HEK293 (cell line): ENCODE data around the gene CERS5.

Experiments used
- CTCF ChIA-PET: fragments of 350-600 bp; formaldehyde crosslinking; extraction: SDS; loops from one replicate; lab custom pipeline; 2021; ENCODE audit warnings: antibody characterized with exemption; lab: Yijun Ruan, JAX
- POLR2A ChIA-PET: fragments of 300-600 bp; formaldehyde crosslinking; extraction: SDS; loops from one replicate; lab custom pipeline; 2020; ENCODE audit warnings: antibody characterized with exemption, inconsistent platforms; lab: Yijun Ruan, JAX
- H3K27ac ChIP-seq: fragments of 200-500 bp; sonication (Bioruptor generic); 2 replicates; pipeline ENCODE4 v1.5.1; 2014; ENCODE audit warnings: low read depth, low read length, control low read depth, inconsistent platforms; ENCODE audit errors: extremely low read depth
- H3K36me3 ChIP-seq, 2 experiments: fragments of 200-500 bp in 1 of 2; sonication (Bioruptor generic) in 1 of 2; 1 replicate in 1 of 2; 2 replicates in 1 of 2; pipeline ENCODE4 v1.5.1; 2014 to 2017; ENCODE audit warnings: inconsistent platforms in 2 of 2, low read length in 2 of 2; ENCODE audit not compliant: control insufficient read depth in 2 of 2, insufficient read depth in 1 of 2
- H3K4me1 ChIP-seq: fragments of 200-500 bp; sonication (Bioruptor generic); 2 replicates; pipeline ENCODE4 v1.5.1; 2014; ENCODE audit warnings: mild to moderate bottlenecking, low read length, inconsistent platforms; ENCODE audit not compliant: control insufficient read depth, insufficient read depth
- H3K4me3 ChIP-seq: 2 replicates; pipeline ENCODE4 v1.5.1; 2011; ENCODE audit warnings: low read depth, mild to moderate bottlenecking, control low read depth, low read length, moderate library complexity
- H3K9me3 ChIP-seq: fragments of 200-500 bp; sonication (Bioruptor generic); 2 replicates; pipeline ENCODE4 v1.5.1; 2014; ENCODE audit warnings: low read depth, low read length, inconsistent platforms; ENCODE audit not compliant: control insufficient read depth, insufficient read depth
- FEZF1 ChIP-seq: fragments of 450-650 bp; formaldehyde crosslinking; IDR thresholded peaks from 2 replicates; pipeline ENCODE4 v1.5.1; 2016; ENCODE audit warnings: missing biosample characterization, missing genetic modification characterization
- GLI4 ChIP-seq: fragments of 450-650 bp; formaldehyde crosslinking; IDR thresholded peaks from 2 replicates; pipeline ENCODE4 v1.5.1; 2016; ENCODE audit warnings: missing biosample characterization, missing genetic modification characterization
- KLF10 ChIP-seq: fragments of 450-650 bp; IDR thresholded peaks from 2 replicates; pipeline ENCODE4 v1.5.1; 2018; ENCODE audit warnings: missing biosample characterization, mild to moderate bottlenecking, missing genetic modification characterization
- OSR2 ChIP-seq: fragments of 450-650 bp; formaldehyde crosslinking; IDR thresholded peaks from 2 replicates; pipeline ENCODE4 v1.5.1; 2016; ENCODE audit warnings: missing biosample characterization, missing genetic modification characterization
- PRDM1 ChIP-seq: fragments of 450-650 bp; formaldehyde crosslinking; IDR thresholded peaks from 2 replicates; pipeline ENCODE4; 2016; ENCODE audit warnings: missing biosample characterization, missing genetic modification characterization
- RBAK ChIP-seq: fragments of 450-650 bp; formaldehyde crosslinking; IDR thresholded peaks from 2 replicates; pipeline ENCODE4 v1.5.1; 2016; ENCODE audit warnings: missing biosample characterization, missing genetic modification characterization
- REPIN1 ChIP-seq: fragments of 450-650 bp; formaldehyde crosslinking; IDR thresholded peaks from 2 replicates; pipeline ENCODE4 v1.5.1; 2017; ENCODE audit warnings: missing biosample characterization, missing genetic modification characterization, low read depth
- SCRT1 ChIP-seq: fragments of 450-650 bp; formaldehyde crosslinking; IDR thresholded peaks from 2 replicates; pipeline ENCODE4 v1.5.1; 2016; ENCODE audit warnings: missing biosample characterization, missing genetic modification characterization, borderline replicate concordance
- SCRT2 ChIP-seq: fragments of 450-650 bp; formaldehyde crosslinking; IDR thresholded peaks from 2 replicates; pipeline ENCODE4 v1.5.1; 2016; ENCODE audit warnings: missing biosample characterization, missing genetic modification characterization
- YY2 ChIP-seq: fragments of 450-650 bp; formaldehyde crosslinking; IDR thresholded peaks from 2 replicates; pipeline ENCODE4 v1.5.1; 2016; ENCODE audit warnings: missing biosample characterization, missing genetic modification characterization
- ZBTB1 ChIP-seq: fragments of 450-650 bp; formaldehyde crosslinking; IDR thresholded peaks from 2 replicates; pipeline ENCODE4 v1.5.1; 2016; ENCODE audit warnings: missing biosample characterization, missing genetic modification characterization
- ZBTB8A ChIP-seq: fragments of 450-650 bp; formaldehyde crosslinking; IDR thresholded peaks from 2 replicates; pipeline ENCODE4 v1.5.1; 2016; ENCODE audit warnings: missing biosample characterization, missing genetic modification characterization
- ZFP3 ChIP-seq: fragments of 450-650 bp; formaldehyde crosslinking; IDR thresholded peaks from 2 replicates; pipeline ENCODE4 v1.5.1; 2016; ENCODE audit warnings: low read depth, missing biosample characterization, missing genetic modification characterization
- ZIC2 ChIP-seq: fragments of 450-650 bp; formaldehyde crosslinking; IDR thresholded peaks from 2 replicates; pipeline ENCODE4 v1.5.1; 2016; ENCODE audit warnings: missing biosample characterization, missing genetic modification characterization
- ZNF184 ChIP-seq: fragments of 450-650 bp; IDR thresholded peaks from 2 replicates; pipeline ENCODE4 v1.5.1; 2018; ENCODE audit warnings: missing biosample characterization, mild to moderate bottlenecking, missing genetic modification characterization
- ZNF19 ChIP-seq: fragments of 450-650 bp; formaldehyde crosslinking; IDR thresholded peaks from 2 replicates; pipeline ENCODE4; 2016; ENCODE audit warnings: missing biosample characterization, missing genetic modification characterization, low read depth
- ZNF202 ChIP-seq: fragments of 450-650 bp; formaldehyde crosslinking; IDR thresholded peaks from 2 replicates; pipeline ENCODE4 v1.5.1; 2016; ENCODE audit warnings: missing biosample characterization, missing genetic modification characterization, borderline replicate concordance
- ZNF433 ChIP-seq: fragments of 450-650 bp; formaldehyde crosslinking; IDR thresholded peaks from 2 replicates; pipeline ENCODE4 v1.5.1; 2016; ENCODE audit warnings: missing biosample characterization, missing genetic modification characterization, low read depth
- ZNF48 ChIP-seq: fragments of 450-650 bp; formaldehyde crosslinking; IDR thresholded peaks from 2 replicates; pipeline ENCODE4 v1.5.1; 2016; ENCODE audit warnings: missing biosample characterization, missing genetic modification characterization
- ZNF596 ChIP-seq: fragments of 450-650 bp; IDR thresholded peaks from 2 replicates; pipeline ENCODE4 v1.5.0; 2018; ENCODE audit warnings: missing biosample characterization, mild to moderate bottlenecking, missing genetic modification characterization, moderate library complexity
- ZNF626 ChIP-seq: fragments of 450-650 bp; sonication (Bioruptor Pico); formaldehyde crosslinking; IDR thresholded peaks from 2 replicates; pipeline ENCODE4 v1.5.1; 2018; ENCODE audit warnings: missing biosample characterization, missing genetic modification characterization, inconsistent platforms
- ZNF837 ChIP-seq: fragments of 450-650 bp; formaldehyde crosslinking; IDR thresholded peaks from 2 replicates; pipeline ENCODE4 v1.5.1; 2016; ENCODE audit warnings: missing biosample characterization, missing genetic modification characterization
- TF ChIP-seq, protein P1 (sequence below): fragments of 450-650 bp; formaldehyde crosslinking; IDR thresholded peaks from 2 replicates; pipeline ENCODE4 v1.5.1; 2016; ENCODE audit warnings: missing biosample characterization, missing genetic modification characterization
- TF ChIP-seq, protein P2 (sequence below): fragments of 450-650 bp; formaldehyde crosslinking; IDR thresholded peaks from 2 replicates; pipeline ENCODE4 v1.5.1; 2017; ENCODE audit warnings: missing biosample characterization, missing genetic modification characterization
- TF ChIP-seq, protein P3 (sequence below): fragments of 450-650 bp; formaldehyde crosslinking; IDR thresholded peaks from 2 replicates; pipeline ENCODE4 v1.5.1; 2016; ENCODE audit warnings: missing biosample characterization, missing genetic modification characterization
- TF ChIP-seq, protein P4 (sequence below): fragments of 450-650 bp; formaldehyde crosslinking; conservative IDR thresholded peaks from 2 replicates; pipeline ENCODE4 v1.5.1; 2016; ENCODE audit warnings: low read depth, missing biosample characterization, missing genetic modification characterization

The CERS5 gene

DNA sequence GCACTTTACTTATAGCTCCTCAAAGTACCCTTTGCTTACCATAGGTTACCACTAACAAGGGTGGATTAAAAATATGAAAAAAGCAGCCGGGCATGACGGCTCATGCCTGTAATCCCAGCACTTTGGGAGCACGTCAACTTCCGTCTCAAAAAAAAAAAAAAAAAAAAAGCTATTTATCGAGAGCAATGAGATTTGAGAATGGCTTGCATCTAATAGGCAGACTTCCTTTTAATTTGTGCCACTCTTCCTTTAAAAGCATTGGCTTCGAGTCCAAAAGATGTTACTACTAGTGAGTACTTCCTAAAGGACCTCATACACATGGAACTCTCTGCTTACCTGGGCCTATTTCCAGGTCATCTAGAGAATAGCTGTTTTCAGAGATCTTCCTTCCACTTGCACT lies 38.5 kb upstream of the CERS5 start (continued):
- TF ChIP-seq ZBTB1 (tag by site-specific recombination) (no peak), RBAK (tag by site-specific recombination) (no peak), ZNF626 (tag by site-specific recombination) (no peak), ZNF19 (tag by site-specific recombination) (no peak), SCRT2 (no peak), ZNF202 (tag by site-specific recombination) (no peak)

DNA sequence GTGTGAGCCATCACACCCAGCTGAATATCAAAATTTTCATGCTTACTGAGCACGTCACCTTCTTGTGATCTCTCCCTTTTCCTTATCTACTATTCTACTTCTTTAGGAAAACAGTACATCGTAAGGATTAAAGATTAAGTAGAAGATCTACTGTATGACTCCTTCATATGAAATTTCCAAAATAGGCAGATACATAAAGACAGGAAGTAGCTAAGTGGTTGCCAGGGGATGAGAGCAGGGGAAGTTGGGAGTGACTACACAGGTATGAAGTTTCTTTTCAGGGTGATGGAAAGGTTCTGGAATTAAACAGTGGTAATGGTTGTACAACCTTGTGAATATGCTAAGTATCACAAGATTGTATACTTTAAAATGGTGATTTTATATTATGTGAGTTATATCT lies 36.5 kb upstream of the CERS5 start:
- no peaks in the 10 kb centered on the region for H3K4me1 ChIP-seq
- H3K9me3 ChIP-seq: no peaks in the 10 kb centered on the region
- TF ChIP-seq, protein P1, sequence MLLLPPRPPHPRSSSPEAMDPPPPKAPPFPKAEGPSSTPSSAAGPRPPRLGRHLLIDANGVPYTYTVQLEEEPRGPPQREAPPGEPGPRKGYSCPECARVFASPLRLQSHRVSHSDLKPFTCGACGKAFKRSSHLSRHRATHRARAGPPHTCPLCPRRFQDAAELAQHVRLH (tag by site-specific recombination): no peak
- TF ChIP-seq PRDM1 (tag by site-specific recombination) (no peak), GLI4 (no peak), KLF10 (tag by site-specific recombination) (no peak), REPIN1 (tag by site-specific recombination) (no peak), YY2 (tag by site-specific recombination) (no peak), ZNF48 (tag by site-specific recombination) (no peak), ZFP3 (tag by site-specific recombination) (no peak), OSR2 (no peak), ZNF596 (tag by site-specific recombination) (no peak), FEZF1 (no peak), ZNF837 (no peak)
- TF ChIP-seq, protein P2, sequence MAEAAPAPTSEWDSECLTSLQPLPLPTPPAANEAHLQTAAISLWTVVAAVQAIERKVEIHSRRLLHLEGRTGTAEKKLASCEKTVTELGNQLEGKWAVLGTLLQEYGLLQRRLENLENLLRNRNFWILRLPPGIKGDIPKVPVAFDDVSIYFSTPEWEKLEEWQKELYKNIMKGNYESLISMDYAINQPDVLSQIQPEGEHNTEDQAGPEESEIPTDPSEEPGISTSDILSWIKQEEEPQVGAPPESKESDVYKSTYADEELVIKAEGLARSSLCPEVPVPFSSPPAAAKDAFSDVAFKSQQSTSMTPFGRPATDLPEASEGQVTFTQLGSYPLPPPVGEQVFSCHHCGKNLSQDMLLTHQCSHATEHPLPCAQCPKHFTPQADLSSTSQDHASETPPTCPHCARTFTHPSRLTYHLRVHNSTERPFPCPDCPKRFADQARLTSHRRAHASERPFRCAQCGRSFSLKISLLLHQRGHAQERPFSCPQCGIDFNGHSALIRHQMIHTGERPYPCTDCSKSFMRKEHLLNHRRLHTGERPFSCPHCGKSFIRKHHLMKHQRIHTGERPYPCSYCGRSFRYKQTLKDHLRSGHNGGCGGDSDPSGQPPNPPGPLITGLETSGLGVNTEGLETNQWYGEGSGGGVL (tag by site-specific recombination): no peak
- CTCF ChIA-PET: interaction anchor here (0.6 to 0.9 kb wide), 3 partner anchors 28 to 434 kb away, joined by 3 to 5 read pairs (median 3); no protein-coding TSS in a partner anchor
- H3K36me3 ChIP-seq: peaks cover 26 to 37% of the 10 kb centered on the region in 2 experiments
- H3K27ac ChIP-seq: no peak overlapping the region
- POLR2A ChIA-PET: no interaction called here
- H3K4me3 ChIP-seq: no peak overlapping the region

DNA sequence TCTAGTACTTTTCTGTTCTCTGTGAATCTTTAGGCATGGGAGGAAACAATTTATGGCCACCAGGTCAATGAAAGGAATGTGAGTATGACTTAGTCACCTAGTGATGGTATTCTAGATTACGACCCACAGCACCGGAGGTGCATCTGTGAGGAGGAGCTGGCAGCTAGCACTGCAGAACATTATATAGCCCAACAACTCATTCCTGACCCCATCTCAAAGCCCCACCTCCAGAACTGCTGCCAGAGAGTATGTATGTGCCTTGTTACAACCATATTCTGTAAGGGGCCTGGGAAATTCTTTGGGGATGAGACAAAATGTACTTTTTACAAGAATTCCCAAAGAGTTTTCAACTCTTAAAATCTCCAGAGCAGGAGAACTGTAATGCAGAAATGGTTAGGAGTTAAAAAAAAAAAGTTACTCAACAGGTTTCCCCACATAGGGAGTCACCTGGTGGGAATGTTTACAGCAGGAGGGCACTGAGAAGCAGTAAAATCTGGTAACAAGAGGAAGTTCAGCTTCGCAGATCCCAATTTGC lies 34.9 kb upstream of the CERS5 start:
- Histone ChIP-seq H3K36me3 (peaks cover 30 to 40% of the 10 kb centered on the region in 2 experiments), H3K27ac (no peak overlapping the region), H3K4me1 (peaks cover 6% of the 10 kb centered on the region), H3K4me3 (no peak overlapping the region), H3K9me3 (no peaks in the 10 kb centered on the region)
- ChIA-PET POLR2A (interaction anchor here (1.1 kb wide), 1 partner anchor 117 kb away, joined by 3 read pairs; the partner anchor contains the start of gene SMARCD1), CTCF (no interaction called here)
- TF ChIP-seq ZBTB8A (no peak), SCRT1 (tag by site-specific recombination) (peak; percentile 90), ZNF433 (no peak), SCRT2 (peak; percentile 84), ZIC2 (tag by site-specific recombination) (peak; percentile 56), ZNF184 (tag by site-specific recombination) (no peak)
- TF ChIP-seq, protein P3, sequence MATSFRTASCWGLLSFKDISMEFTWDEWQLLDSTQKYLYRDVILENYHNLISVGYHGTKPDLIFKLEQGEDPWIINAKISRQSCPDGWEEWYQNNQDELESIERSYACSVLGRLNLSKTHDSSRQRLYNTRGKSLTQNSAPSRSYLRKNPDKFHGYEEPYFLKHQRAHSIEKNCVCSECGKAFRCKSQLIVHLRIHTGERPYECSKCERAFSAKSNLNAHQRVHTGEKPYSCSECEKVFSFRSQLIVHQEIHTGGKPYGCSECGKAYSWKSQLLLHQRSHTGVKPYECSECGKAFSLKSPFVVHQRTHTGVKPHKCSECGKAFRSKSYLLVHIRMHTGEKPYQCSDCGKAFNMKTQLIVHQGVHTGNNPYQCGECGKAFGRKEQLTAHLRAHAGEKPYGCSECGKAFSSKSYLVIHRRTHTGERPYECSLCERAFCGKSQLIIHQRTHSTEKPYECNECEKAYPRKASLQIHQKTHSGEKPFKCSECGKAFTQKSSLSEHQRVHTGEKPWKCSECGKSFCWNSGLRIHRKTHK (tag by site-specific recombination): no peak
- TF ChIP-seq, protein P4, sequence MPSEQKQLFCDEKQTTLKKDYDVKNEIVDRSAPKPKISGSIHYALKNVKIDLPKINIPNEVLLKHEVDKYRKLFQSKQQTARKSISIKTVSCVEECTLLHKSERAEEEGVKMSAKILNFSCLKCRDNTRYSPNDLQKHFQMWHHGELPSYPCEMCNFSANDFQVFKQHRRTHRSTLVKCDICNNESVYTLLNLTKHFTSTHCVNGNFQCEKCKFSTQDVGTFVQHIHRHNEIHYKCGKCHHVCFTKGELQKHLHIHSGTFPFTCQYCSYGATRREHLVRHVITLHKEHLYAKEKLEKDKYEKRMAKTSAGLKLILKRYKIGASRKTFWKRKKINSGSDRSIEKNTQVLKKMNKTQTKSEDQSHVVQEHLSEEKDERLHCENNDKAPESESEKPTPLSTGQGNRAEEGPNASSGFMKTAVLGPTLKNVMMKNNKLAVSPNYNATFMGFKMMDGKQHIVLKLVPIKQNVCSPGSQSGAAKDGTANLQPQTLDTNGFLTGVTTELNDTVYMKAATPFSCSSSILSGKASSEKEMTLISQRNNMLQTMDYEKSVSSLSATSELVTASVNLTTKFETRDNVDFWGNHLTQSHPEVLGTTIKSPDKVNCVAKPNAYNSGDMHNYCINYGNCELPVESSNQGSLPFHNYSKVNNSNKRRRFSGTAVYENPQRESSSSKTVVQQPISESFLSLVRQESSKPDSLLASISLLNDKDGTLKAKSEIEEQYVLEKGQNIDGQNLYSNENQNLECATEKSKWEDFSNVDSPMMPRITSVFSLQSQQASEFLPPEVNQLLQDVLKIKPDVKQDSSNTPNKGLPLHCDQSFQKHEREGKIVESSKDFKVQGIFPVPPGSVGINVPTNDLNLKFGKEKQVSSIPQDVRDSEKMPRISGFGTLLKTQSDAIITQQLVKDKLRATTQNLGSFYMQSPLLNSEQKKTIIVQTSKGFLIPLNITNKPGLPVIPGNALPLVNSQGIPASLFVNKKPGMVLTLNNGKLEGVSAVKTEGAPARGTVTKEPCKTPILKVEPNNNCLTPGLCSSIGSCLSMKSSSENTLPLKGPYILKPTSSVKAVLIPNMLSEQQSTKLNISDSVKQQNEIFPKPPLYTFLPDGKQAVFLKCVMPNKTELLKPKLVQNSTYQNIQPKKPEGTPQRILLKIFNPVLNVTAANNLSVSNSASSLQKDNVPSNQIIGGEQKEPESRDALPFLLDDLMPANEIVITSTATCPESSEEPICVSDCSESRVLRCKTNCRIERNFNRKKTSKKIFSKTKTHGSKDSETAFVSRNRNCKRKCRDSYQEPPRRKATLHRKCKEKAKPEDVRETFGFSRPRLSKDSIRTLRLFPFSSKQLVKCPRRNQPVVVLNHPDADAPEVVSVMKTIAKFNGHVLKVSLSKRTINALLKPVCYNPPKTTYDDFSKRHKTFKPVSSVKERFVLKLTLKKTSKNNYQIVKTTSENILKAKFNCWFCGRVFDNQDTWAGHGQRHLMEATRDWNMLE (tag by site-specific recombination): no peak
